ENCODE data around the gene ZRANB1. TPM values are rescaled to one million over a fixed set of nuclear protein-coding genes. Genes with fewer than 3 reads are reported as not detected.

The ZRANB1 gene
- total and polyA plus RNA-seq, 2 of the 4 experiments (the other 2 are of a cell fraction), result 11.2 to 24.7 TPM

- Histone ChIP-seq H2AK9ac (replicated peaks; ENCODE audit: low read depth, low read length, poor library complexity) (no peak overlapping the region), H3K4me3 (ENCODE audit: insufficient read depth, low read depth, low read length) (no peak overlapping the region), H3K9me1 (ENCODE audit: insufficient read depth, low read length) (peaks cover 2% of the 10 kb centered on the region; the same call in 1 of the 2 replicates), H4K5ac (ENCODE audit: low read depth, low read length) (no peak overlapping the region), H2AFZ (replicated peaks; ENCODE audit: low read length, poor library complexity) (no peak overlapping the region), H3K79me1 (ENCODE audit: low read depth in 1 of 2, low read length in 2 of 2) (peaks cover 0 to 37% of the 10 kb centered on the region in 2 experiments; a peak in 3 of 4 replicates), H3K4ac (ENCODE audit: low read depth, low read length) (no peak overlapping the region), H3K56ac (ENCODE audit: extremely low read depth, insufficient read depth, low read length) (no peak overlapping the region), H2BK20ac (ENCODE audit: low read depth, low read length) (no peak overlapping the region), H2BK15ac (ENCODE audit: low read depth, low read length) (no peak overlapping the region), H2BK120ac (ENCODE audit: low read depth, low read length) (no peak overlapping the region), H3K14ac (replicated peaks; ENCODE audit: low read depth, low read length) (no peak overlapping the region), H3K4me1 (ENCODE audit: control insufficient read depth, insufficient read depth, low read length) (no peaks in the 10 kb centered on the region), H3K9ac (ENCODE audit: low read depth, low read length) (no peak overlapping the region), H3K36me3 (ENCODE audit: control insufficient read depth, insufficient read depth, low read length) (peaks cover 72% of the 10 kb centered on the region), H4K91ac (ENCODE audit: insufficient read depth, low read depth, low read length) (no peak overlapping the region), H2BK5ac (ENCODE audit: low read depth, low read length, poor library complexity, severe bottlenecking) (no peak overlapping the region), H4K20me1 (ENCODE audit: insufficient read depth, low read length) (peaks cover 19% of the 10 kb centered on the region), H3K27me3 (ENCODE audit: control insufficient read depth, insufficient read depth, low read length) (no peaks in the 10 kb centered on the region), H2AK5ac (ENCODE audit: low read depth, low read length) (no peak overlapping the region), H3K18ac (ENCODE audit: low read depth, low read length) (no peak overlapping the region), H4K8ac (ENCODE audit: low read depth in 2 of 2, low read length in 2 of 2) (no peak overlapping the region), H3K9me3 (ENCODE audit: control insufficient read depth, insufficient read depth, low read length) (no peaks in the 10 kb centered on the region), H3K27ac (ENCODE audit: insufficient read depth, low read length) (no peak overlapping the region), H3K4me2 (ENCODE audit: low read depth, low read length) (no peak overlapping the region), H3K23ac (ENCODE audit: low read depth, low read length) (no peak overlapping the region)
- ChIA-PET CTCF (interaction anchor here (1.2 to 1.7 kb wide), 4 partner anchors 8 to 55 kb away, joined by 3 to 11 read pairs (median 6); no protein-coding TSS in a partner anchor), POLR2A (ENCODE audit: unreplicated experiment) (no interaction called here)
- in situ Hi-C loops (cut with MboI; ENCODE audit: low sequenced_read_pairs) (loop anchor here (25.0 kb wide), 1 partner anchor 455 kb away; no protein-coding TSS in a partner anchor), dilution Hi-C loops (cut with HindIII; ENCODE audit: low sequenced_read_pairs, unreplicated experiment) (no loop called here), intact Hi-C loops (cut with micrococcal nuclease) (loop anchor here (5.0 to 10.0 kb wide), 2 partner anchors 350 to 722 kb away; partner anchors contain the start of gene EDRF1)
- ATAC-seq (ENCODE audit: low read depth) (peak; percentile 74), DNase-seq (peak; percentile 63)
- no TSS peak for BruUV-seq (replicated peaks)
- 51% methylated on average over 7 of the region's 20 CpGs; no CpG with 5 or more reads in 1 of the 2 experiments for WGBS, 2 experiments (ENCODE audit: extremely low coverage in 2 of 2, insufficient read length in 1 of 2)
- TF ChIP-seq MAFK (IDR thresholded peaks at IDR 0.05; ENCODE audit: low read depth, low read length), result no peak
- no peak for TF ChIP-seq FOS (IDR thresholded peaks at IDR 0.05; ENCODE audit: low read depth, low read length)
- TF ChIP-seq, protein P1, sequence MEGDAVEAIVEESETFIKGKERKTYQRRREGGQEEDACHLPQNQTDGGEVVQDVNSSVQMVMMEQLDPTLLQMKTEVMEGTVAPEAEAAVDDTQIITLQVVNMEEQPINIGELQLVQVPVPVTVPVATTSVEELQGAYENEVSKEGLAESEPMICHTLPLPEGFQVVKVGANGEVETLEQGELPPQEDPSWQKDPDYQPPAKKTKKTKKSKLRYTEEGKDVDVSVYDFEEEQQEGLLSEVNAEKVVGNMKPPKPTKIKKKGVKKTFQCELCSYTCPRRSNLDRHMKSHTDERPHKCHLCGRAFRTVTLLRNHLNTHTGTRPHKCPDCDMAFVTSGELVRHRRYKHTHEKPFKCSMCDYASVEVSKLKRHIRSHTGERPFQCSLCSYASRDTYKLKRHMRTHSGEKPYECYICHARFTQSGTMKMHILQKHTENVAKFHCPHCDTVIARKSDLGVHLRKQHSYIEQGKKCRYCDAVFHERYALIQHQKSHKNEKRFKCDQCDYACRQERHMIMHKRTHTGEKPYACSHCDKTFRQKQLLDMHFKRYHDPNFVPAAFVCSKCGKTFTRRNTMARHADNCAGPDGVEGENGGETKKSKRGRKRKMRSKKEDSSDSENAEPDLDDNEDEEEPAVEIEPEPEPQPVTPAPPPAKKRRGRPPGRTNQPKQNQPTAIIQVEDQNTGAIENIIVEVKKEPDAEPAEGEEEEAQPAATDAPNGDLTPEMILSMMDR (conservative IDR thresholded peaks at IDR 0.05; ENCODE audit: low read depth, low read length), result peak; percentile 47
- no peak for TF ChIP-seq CHD1 (IDR thresholded peaks at IDR 0.05; ENCODE audit: low read depth, low read length)
- no peak for TF ChIP-seq POLR2A (IDR thresholded peaks at IDR 0.05; ENCODE audit: low read depth, low read length)
- TF ChIP-seq RAD21 (IDR thresholded peaks at IDR 0.05; ENCODE audit: low read length), result peak; percentile 55
- peak; percentile 49; the same call in 1 of the 2 replicates for TF ChIP-seq SMC3 (IDR thresholded peaks at IDR 0.05; ENCODE audit: low read depth, low read length)
Observed at GRCh38 chr10:124992462-124993344, 50.8 kb downstream of the ZRANB1 start.

Data from IMR-90 (cell line).